CD4-positive, alpha-beta T cell treated with Interleukin-6 at 100 ng/mL for 8 hours (primary cell): ENCODE results near the gene PHF2.

ENCODE experiments used
- DNase-seq: peaks from one replicate; pipeline ENCODE4 v3.0.0-alpha.2; 2020; ENCODE audit warnings: mixed read lengths, low spot score

Gene PHF2

GRCh38 chr9:93576258-93577077, at the start of gene PHF2:
Gene PHF2 (plus strand): TSS chr9:93576584. CDS start chr9:93576774, 190 bp downstream.
- DNase-seq: no peak

DNA sequence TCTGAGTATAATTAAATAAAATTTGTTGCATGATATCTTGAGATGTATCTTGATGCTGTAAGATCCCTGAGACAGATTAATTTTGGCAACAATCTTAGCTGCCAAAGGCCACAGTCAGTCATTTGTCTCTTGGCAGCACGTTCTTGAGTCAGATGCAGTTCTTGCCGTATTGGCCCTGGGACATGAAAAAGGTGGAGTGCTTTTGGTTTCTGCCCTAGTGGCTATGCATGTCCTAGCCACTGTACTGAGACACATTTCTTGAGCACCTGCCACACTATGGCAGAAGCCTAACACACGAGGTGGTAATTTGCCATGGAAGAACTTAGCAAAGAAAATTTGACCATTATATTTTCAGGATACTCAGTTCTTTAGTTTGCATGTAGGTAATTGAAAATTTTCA, 45.0 kb upstream of the PHF2 start:
- DNase-seq: no peak

GRCh38 chr9:93532141-93532540, 44.2 kb upstream of the PHF2 start:
- no peak for DNase-seq

GRCh38 chr9:93533863-93534262, 42.5 kb upstream of the PHF2 start:
- DNase-seq: no peak

GRCh38 chr9:93536167-93536566, 40.2 kb upstream of the PHF2 start:
- DNase-seq: no peak

DNA sequence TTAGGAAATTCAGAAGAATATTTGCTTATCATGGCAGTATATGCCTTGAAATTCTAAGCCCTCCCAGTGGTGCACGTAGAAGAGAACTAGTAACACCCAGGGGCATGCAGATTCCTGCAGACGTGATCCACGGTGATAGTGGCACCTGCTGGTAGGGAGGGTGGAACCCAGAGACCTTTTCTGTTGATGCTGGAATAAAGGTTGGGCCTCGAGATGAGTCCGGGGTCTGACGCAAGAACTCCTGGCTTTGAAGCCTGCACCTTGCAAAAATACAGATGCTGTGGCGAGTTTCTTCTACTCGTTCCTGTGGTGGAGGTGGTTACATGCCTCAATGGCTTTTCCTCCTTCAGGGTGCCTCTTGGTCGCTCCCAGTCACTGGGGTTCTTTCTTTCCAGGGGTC, 39.5 kb upstream of the PHF2 start:
- no peak for DNase-seq

GRCh38 chr9:93540305-93540704, 36.1 kb upstream of the PHF2 start:
- DNase-seq: no peak

DNA sequence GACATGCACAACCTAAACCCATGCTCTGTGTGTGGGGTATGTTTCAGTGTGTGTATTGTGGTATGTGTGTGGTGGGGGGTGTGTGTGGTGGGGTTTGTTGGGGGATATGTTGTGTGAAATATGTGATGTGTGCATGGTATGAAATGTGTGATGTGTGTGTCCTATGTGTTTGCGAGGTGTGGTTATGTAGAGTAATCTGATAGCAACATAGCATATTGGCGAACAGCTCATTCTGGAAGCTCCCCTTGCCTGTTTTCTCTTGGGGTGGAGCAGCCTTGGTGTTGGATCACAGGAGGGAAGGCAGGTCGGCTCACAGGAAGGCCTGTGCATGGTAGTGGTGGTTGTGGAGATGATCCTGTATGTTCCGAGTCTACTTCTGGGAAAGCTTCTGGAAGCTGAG, 35.4 kb upstream of the PHF2 start:
- no peak for DNase-seq

DNA sequence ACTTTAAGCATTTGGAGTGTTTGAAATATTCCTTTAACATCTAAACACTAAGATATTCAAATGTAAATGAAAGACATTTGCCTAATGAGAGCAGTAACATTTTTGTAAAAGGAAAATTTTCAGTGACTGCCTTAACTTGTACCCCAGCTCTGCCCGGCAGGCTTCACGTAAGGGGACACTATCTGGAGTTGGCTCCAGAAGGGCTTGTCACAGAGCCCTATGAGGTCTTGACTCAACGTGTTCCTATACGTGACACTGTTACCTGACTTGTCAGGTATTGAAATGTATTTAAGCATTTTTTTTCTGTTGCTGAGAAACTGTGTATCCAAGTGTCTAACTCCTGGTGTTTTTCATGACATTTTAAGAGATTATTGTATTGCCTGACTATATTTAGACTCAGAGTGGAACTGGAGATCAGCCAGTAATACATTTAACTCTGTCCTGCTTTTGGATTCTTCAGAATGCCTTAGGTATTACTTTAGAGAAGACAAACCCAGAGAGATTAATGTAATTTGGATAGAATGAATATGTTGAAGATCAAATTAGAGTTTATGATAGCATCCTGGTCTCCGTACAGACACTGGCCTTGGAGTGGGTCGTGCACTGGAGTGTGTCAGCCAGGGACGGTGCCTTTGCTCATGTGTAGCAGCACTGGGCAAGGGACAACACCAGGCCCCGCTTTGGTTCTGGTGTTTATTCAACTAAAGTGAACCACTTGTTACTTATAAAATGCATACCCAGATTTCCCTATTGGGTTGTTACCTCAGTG, 34.6 kb upstream of the PHF2 start:
- DNase-seq: no peak

DNA sequence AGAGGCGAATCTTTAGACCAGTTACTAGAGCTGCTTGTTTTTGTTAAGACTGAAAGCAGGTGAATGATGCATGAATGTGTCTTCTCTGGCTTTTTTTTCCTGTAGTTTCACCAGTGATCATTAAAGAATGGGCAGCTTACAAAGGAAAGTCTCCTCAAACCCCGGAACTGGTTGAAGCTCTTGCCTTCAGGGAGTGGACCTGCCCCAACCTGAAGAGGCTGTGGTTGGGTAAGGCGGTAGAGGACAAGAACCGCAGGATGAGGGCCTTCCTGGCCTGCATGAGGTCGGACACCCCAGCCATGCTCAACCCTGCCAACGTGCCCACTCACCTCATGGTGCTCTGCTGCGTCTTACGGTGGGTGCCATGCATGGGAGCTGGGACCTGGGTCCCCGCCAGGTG, 33.3 kb upstream of the PHF2 start:
- DNase-seq: no peak

GRCh38 chr9:93546356-93546755, 30.0 kb upstream of the PHF2 start:
- DNase-seq: no peak

DNA sequence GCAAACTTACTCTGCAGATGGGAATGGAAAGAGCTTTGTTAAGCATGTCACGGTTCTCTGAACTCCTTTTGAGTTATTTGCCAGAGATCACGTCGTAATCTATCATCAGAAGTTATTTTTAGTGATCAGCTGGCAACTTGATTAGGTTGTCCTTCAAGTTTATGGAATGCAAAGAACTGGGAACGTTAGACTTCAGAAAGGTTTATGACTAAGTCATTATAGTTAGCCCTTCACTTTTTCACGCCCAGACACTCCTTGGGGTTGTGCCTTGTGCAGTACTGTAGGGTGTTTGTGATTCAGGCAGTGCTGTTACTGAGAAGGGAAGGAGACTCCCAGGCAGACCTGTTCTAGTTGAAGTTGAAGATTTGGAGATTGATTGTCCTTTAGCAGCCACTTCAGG, 26.8 kb upstream of the PHF2 start:
- no peak for DNase-seq

DNA sequence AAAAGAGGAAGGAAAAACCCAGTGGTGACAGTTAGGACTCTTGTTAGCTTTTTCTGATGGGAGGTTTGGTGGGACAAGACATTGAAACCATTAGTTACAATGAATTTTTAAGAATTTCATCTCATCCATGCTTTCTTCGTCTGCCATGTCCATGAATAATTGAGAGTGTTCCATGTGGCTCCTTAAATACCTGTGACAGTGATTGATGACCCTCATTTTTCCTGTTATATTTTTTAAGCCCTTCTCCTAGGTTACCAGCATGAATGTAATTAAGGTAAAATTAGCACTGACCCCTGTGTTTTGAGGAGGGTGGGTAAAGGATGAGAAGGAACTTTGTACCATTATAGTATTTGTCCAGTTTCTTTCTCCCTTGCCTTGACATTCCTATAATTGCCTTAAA, 23.5 kb upstream of the PHF2 start:
- DNase-seq: no peak

GRCh38 chr9:93555370-93555769, 21.0 kb upstream of the PHF2 start:
- no peak for DNase-seq

- DNase-seq: no peak
Observed at GRCh38 chr9:93557366-93558137, 18.8 kb upstream of the PHF2 start.

DNA sequence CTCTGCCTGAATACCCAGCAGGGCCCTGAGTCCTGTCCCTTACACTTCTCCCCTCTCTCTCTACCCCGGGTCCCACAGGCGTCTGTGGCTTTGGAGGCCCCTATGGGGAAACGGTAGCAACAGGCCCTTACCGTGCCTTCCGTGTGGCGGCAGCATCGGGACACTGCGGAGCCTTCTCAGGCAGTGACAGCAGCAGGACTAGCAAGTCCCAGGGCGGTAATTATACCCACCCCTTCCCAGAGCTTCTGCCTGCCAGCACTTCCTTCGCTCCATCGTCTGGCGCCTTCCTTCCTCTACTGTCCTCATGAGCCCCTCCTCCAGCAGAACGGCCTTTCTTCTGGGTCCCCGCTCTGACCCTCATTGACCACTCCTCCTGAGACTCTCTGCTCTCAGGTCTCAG, 17.9 kb upstream of the PHF2 start:
- no peak for DNase-seq

DNA sequence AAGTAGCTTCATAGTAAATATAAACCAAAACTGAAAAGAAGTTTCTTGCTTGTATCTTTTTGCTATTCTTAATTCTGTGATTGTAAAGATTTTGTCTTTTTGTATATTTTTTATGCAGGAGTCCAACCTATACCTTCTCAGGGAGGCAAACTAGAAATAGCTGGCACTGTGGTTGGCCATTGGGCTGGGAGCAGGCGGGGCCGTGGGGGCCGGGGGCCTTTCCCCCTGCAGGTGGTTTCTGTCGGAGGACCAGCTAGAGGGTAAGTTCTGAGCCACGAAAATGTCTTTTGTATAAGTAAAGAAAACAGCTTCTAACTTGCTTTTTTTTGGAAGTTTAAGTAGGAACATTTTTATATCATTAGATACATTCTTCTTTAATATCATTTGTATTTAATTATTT, 15.4 kb upstream of the PHF2 start:
- no peak for DNase-seq

- DNase-seq: no peak
Observed at GRCh38 chr9:93562157-93562556, 14.2 kb upstream of the PHF2 start.

DNA sequence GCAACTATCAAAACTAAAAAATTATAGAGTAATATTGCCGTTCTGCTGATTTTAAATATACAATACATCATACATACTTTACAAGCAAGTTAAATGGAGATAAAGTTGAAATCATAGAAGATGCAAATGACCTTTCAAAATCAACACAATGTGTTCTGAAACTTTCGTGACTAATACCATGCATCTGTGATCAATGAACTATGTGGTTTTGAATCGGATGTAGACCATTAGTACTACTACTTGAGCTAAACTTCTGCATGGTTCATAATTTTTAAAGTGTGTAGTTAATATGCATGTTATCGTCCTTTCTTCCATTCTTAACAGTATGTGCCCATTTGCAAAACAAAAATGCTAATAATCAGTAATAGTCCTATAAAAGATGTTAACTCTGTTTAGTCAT, 11.3 kb upstream of the PHF2 start:
- no peak for DNase-seq

DNA sequence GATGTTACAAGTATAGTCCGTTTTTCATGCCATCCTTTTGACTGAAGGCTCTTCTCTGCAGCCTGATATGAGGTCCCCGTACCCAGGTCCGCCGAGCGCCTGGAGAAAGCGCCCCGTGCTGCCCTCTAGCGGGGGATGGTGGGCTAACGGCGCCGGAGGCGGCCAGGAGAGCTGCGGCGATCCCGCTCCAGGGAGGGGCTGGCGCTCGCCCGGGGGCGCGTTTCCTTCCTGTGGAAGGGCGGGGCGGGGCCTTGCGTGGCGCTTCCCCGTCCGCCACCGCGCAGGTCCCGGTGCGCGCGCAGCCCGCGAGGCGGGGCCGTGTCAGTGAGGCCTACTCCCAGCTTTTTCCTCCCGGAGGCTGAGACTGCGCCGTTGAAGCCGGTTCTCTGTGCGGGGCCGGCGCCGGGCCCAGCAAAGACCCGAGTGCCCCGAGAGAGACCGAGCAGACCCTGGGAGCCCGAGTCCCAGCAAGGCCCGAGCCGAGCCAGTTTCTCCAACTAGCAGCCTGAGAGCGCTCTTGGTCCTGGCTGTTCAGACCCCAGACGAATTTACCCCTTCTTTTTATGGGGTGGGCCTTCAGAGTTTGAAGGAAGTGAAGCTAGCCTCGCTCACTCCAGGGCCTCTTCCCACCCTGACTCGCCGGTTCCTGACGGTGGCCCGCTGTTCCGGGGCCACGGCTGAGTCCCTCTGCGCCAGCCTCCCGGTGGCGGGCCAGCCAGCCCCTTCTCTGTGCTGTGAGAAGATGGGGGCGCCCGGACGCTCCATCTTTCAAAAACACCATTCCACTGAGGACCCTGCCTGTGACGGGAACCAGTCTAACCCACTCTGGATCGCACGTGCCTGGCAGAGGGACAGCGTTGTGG, 9.7 kb upstream of the PHF2 start:
- peak; percentile 98 for DNase-seq

DNA sequence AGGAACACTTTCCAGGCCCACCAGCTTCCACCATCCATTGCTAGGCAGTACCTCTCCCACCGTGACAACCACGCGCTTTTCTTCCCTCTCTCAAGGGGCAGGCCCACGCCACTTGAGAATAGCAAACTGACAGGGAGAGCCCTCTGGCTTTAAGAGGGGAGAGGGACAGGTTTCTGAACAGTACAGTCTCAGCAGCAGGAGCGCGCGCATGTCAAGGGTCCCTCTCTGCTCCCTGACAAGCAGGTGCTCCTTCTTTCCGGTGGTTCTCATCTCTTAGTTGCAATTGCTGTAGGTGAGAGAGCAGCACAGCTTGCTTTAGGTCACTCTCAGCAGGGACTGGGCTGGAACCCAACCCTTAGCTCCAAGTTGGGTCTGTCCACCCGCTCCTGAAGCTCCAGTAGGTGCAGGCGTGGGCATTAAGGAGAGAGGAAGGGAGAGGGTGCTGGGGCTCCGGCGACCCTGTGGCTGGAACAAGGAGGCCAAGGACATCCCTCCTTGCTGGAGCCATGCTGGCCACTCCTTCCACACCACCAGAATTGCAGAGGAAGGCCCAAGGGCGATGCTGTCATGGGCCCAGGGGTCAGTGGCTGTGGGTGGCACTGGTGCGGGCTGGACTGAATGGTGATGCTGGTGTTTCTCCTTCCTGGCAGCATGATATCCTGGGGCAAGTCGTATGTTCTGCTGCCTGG, 9.0 kb upstream of the PHF2 start:
- DNase-seq: no peak
